ENCODE results near the gene TAGAP. TPM values are rescaled to one million over a fixed set of nuclear protein-coding genes. Genes with fewer than 3 reads are reported as not detected.
"Not testable (repeated sequence)": the region's sequence is repeated elsewhere in the genome, so short reads cannot be mapped to it uniquely, and the experiment has no call there.

Gene TAGAP
- total and polyA plus RNA-seq, 2 experiments from 2014 or later, result not detected

DNA sequence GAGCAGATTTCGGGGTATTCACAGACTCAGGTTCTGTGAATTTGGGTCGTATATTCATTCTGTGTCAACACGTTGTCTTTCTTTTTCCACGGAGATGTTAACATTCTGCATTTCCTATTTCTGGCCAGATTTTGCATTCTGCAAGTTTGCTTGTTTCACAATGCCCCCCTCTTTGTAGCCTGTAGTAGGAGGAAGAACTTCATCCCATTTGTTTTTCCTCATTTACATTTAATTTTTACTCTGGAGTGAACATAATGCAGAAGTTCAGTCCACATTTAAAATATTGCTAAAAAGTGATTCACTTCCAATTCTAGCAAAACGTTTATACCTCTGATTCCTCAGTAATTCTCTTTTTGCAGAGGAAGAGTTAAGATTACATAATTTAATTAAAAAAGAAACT lies 12.9 kb downstream of the TAGAP start:
- DNase-seq, result no peak
- no peaks in the 10 kb centered on the region for H4K20me1 ChIP-seq (ENCODE audit: insufficient read depth)
- no peaks in the 10 kb centered on the region for H3K79me2 ChIP-seq (ENCODE audit: insufficient read depth)
- H3K4me2 ChIP-seq (ENCODE audit: unreplicated experiment), result no peak overlapping the region
- TF ChIP-seq EZH2phosphoT487 (IDR thresholded peaks at IDR 0.05; ENCODE audit: insufficient read depth, low read depth) (no peak), EZH2 (IDR thresholded peaks at IDR 0.05; ENCODE audit: insufficient read depth, poor library complexity, severe bottlenecking) (no peak)
- no peak overlapping the region for H3K27ac ChIP-seq
- no peaks in the 10 kb centered on the region for H3K9me3 ChIP-seq (ENCODE audit: low read depth)
- H2AFZ ChIP-seq, result no peak overlapping the region
- no peaks in the 10 kb centered on the region for H3K36me3 ChIP-seq (ENCODE audit: low read depth)
- 78 to 79% methylated on average over 5 of the region's 5 CpGs for WGBS, 2 experiments (ENCODE audit: low coverage in 1 of 2, low lambda C conversion rate in 2 of 2, missing lambda C conversion rate in 2 of 2)
- in situ Hi-C loops (cut with MboI), result no loop called here
- no peaks in the 10 kb centered on the region for H3K4me1 ChIP-seq (ENCODE audit: insufficient read depth)
- H3K9me2 ChIP-seq (ENCODE audit: insufficient read depth), result no peaks in the 10 kb centered on the region
- H3K27me3 ChIP-seq (replicated peaks; ENCODE audit: insufficient read depth), result no peaks in the 10 kb centered on the region
- no peaks in the 10 kb centered on the region for H3F3A ChIP-seq (ENCODE audit: insufficient read depth)
- H3K4me3 ChIP-seq, result no peak overlapping the region
- no peak overlapping the region for H3K9ac ChIP-seq

DNA sequence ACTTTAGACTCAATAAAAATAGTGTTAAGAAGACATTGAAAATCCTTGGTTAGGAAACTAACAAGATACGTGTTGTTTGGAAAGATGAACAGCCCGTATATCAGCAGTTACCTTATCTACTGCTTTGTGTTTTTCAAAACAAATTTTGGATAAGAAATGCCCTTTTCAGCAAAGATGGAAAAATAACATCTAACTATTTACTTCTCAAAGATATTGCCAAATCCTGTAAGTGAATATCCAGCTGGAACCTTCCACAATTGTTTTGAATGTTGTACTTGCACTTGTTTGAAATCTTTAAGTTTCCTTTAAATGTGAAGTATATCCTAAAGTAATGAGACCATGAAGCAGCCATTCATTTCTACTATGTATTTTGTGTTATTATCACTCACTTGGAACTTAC lies 14.6 kb downstream of the TAGAP start:
- 62 to 68% methylated on average over 2 of the region's 2 CpGs for WGBS, 2 experiments (ENCODE audit: low coverage in 1 of 2, low lambda C conversion rate in 2 of 2, missing lambda C conversion rate in 2 of 2)
- Histone ChIP-seq H3K9me2 (ENCODE audit: insufficient read depth) (no peaks in the 10 kb centered on the region), H3K4me2 (ENCODE audit: unreplicated experiment) (no peak overlapping the region), H2AFZ (no peak overlapping the region), H3F3A (ENCODE audit: insufficient read depth) (no peaks in the 10 kb centered on the region), H3K27ac (no peak overlapping the region), H3K79me2 (ENCODE audit: insufficient read depth) (no peaks in the 10 kb centered on the region), H3K36me3 (ENCODE audit: low read depth) (no peaks in the 10 kb centered on the region), H3K9me3 (ENCODE audit: low read depth) (no peaks in the 10 kb centered on the region), H3K27me3 (replicated peaks; ENCODE audit: insufficient read depth) (no peaks in the 10 kb centered on the region), H3K4me3 (no peak overlapping the region), H3K4me1 (ENCODE audit: insufficient read depth) (no peaks in the 10 kb centered on the region), H3K9ac (no peak overlapping the region), H4K20me1 (ENCODE audit: insufficient read depth) (no peaks in the 10 kb centered on the region)
- DNase-seq, result no peak
- TF ChIP-seq EZH2phosphoT487 (IDR thresholded peaks at IDR 0.05; ENCODE audit: insufficient read depth, low read depth) (no peak), EZH2 (IDR thresholded peaks at IDR 0.05; ENCODE audit: insufficient read depth, poor library complexity, severe bottlenecking) (no peak)
- in situ Hi-C loops (cut with MboI), result no loop called here

DNA sequence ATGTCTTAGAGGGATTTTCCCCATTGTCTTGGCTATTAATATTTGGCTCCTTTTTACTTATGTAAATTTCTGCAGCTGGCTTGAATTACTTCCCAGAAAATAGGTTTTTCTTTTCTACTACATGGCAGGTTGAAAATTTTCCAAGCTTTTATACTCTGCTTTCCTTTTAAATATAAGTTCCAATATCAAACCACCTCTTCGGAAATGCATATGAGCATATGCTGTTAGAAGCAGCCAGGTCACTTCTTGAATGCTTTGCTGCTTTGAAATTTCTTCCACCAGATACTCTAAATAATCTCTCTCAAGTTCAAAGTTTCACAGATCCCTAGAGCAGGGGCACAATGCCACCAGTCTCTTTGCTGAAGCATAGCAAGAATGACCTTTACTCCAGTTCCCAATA lies 19.6 kb downstream of the TAGAP start:
- DNase-seq; H3F3A ChIP-seq (ENCODE audit: insufficient read depth); H3K4me2 ChIP-seq (ENCODE audit: unreplicated experiment); in situ Hi-C loops (cut with MboI); H3K9ac ChIP-seq; H3K36me3 ChIP-seq (ENCODE audit: low read depth); H3K27me3 ChIP-seq (replicated peaks; ENCODE audit: insufficient read depth); H3K4me1 ChIP-seq (ENCODE audit: insufficient read depth); H3K79me2 ChIP-seq (ENCODE audit: insufficient read depth); H3K9me2 ChIP-seq (ENCODE audit: insufficient read depth); H3K9me3 ChIP-seq (ENCODE audit: low read depth); H3K27ac ChIP-seq; H4K20me1 ChIP-seq (ENCODE audit: insufficient read depth); H2AFZ ChIP-seq; H3K4me3 ChIP-seq: not testable (repeated sequence)
- 60 to 62% methylated on average over 1 of the region's 1 CpG for WGBS, 2 experiments (ENCODE audit: low coverage in 1 of 2, low lambda C conversion rate in 2 of 2, missing lambda C conversion rate in 2 of 2)

DNA sequence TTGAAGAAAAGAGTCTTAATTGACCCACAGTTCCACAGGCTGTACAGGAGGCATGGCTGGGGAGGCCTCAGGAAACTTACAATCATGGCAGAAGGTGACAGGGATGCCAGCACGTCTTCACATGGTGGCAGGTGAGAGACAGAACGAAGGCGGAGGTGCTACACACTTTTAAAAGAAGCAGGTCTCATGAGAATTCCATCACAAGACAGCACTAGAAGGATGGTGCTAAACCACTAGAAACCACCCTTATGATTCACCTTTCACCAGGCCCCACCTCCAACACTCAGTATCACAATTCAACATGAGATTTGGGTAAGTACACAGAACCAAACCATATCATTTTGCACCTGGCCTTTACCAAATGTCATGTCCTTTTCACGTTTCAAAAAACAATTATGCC lies 20.9 kb downstream of the TAGAP start:
- TF ChIP-seq EZH2 (IDR thresholded peaks at IDR 0.05; ENCODE audit: insufficient read depth, poor library complexity, severe bottlenecking), result no peak
- no peak for TF ChIP-seq EZH2phosphoT487 (IDR thresholded peaks at IDR 0.05; ENCODE audit: insufficient read depth, low read depth)
- Histone ChIP-seq H3K79me2 (ENCODE audit: insufficient read depth) (no peaks in the 10 kb centered on the region), H2AFZ (no peak overlapping the region), H3K9ac (no peak overlapping the region), H3K9me3 (ENCODE audit: low read depth) (no peaks in the 10 kb centered on the region), H3K36me3 (ENCODE audit: low read depth) (no peaks in the 10 kb centered on the region), H3F3A (ENCODE audit: insufficient read depth) (no peaks in the 10 kb centered on the region), H4K20me1 (ENCODE audit: insufficient read depth) (no peaks in the 10 kb centered on the region), H3K4me2 (ENCODE audit: unreplicated experiment) (no peak overlapping the region), H3K9me2 (ENCODE audit: insufficient read depth) (no peaks in the 10 kb centered on the region), H3K27me3 (replicated peaks; ENCODE audit: insufficient read depth) (no peaks in the 10 kb centered on the region), H3K4me3 (no peak overlapping the region), H3K27ac (no peak overlapping the region), H3K4me1 (ENCODE audit: insufficient read depth) (no peaks in the 10 kb centered on the region)
- in situ Hi-C loops (cut with MboI), result no loop called here
- DNase-seq, result no peak
- WGBS, 2 experiments (ENCODE audit: low coverage in 1 of 2, low lambda C conversion rate in 2 of 2, missing lambda C conversion rate in 2 of 2), result 44 to 49% methylated on average over 4 of the region's 4 CpGs

DNA sequence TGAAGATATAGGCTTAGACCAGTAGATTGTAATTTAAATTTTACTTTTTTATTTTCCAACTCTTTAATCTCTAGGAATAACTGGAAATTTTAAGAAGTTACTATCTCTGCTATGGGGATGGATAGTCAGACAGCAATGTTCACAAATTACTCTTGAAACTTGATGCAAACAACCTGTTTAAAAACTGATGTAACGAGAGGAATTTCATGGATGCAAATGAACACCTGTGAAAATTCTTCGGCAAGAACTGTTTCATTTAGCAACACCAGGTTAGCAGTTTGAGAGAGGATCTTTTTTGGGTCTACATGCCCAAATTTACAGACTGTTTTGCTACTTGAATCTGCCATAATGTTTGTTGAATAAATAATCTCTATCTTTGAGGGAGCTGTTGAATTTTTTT lies 24.8 kb downstream of the TAGAP start:
- Histone ChIP-seq H3K9me3 (ENCODE audit: low read depth) (no peaks in the 10 kb centered on the region), H3K79me2 (ENCODE audit: insufficient read depth) (no peaks in the 10 kb centered on the region), H4K20me1 (ENCODE audit: insufficient read depth) (no peaks in the 10 kb centered on the region), H3K36me3 (ENCODE audit: low read depth) (no peaks in the 10 kb centered on the region), H3K4me3 (no peak overlapping the region), H3K27ac (no peak overlapping the region), H3K9me2 (ENCODE audit: insufficient read depth) (no peaks in the 10 kb centered on the region), H3K4me1 (ENCODE audit: insufficient read depth) (no peaks in the 10 kb centered on the region), H2AFZ (no peak overlapping the region), H3F3A (ENCODE audit: insufficient read depth) (no peaks in the 10 kb centered on the region), H3K9ac (no peak overlapping the region), H3K4me2 (ENCODE audit: unreplicated experiment) (no peak overlapping the region), H3K27me3 (replicated peaks; ENCODE audit: insufficient read depth) (no peaks in the 10 kb centered on the region)
- 92% methylated on average over 2 of the region's 2 CpGs for WGBS, 2 experiments (ENCODE audit: low coverage in 1 of 2, low lambda C conversion rate in 2 of 2, missing lambda C conversion rate in 2 of 2)
- TF ChIP-seq EZH2phosphoT487 (IDR thresholded peaks at IDR 0.05; ENCODE audit: insufficient read depth, low read depth) (no peak), EZH2 (IDR thresholded peaks at IDR 0.05; ENCODE audit: insufficient read depth, poor library complexity, severe bottlenecking) (no peak)
- no peak for DNase-seq
- in situ Hi-C loops (cut with MboI), result no loop called here

Measured in GM23248 (cell line).